ENCODE measurements around the gene DNAJC5.

- no peak for TF ChIP-seq POLR2A (IDR thresholded peaks at IDR 0.05)
- no peak for TF ChIP-seq CTCF (IDR thresholded peaks at IDR 0.05 in 4 of 5, conservative IDR thresholded peaks at IDR 0.05 in 1 of 5)
Observed at GRCh38 chr20:63964412-63964811, 69.5 kb downstream of the DNAJC5 start.
